ENCODE data around the gene FASLG. TPM values are rescaled to one million over a fixed set of nuclear protein-coding genes. Genes with fewer than 3 reads are reported as not detected.

FASLG gene
- total and polyA plus RNA-seq, 10 of the 15 experiments (the other 5 are each of a cell fraction or from before 2014, with no cell fraction given) = 0.05 to 4.0 (median 0.09) TPM; not detected in 2

DNA sequence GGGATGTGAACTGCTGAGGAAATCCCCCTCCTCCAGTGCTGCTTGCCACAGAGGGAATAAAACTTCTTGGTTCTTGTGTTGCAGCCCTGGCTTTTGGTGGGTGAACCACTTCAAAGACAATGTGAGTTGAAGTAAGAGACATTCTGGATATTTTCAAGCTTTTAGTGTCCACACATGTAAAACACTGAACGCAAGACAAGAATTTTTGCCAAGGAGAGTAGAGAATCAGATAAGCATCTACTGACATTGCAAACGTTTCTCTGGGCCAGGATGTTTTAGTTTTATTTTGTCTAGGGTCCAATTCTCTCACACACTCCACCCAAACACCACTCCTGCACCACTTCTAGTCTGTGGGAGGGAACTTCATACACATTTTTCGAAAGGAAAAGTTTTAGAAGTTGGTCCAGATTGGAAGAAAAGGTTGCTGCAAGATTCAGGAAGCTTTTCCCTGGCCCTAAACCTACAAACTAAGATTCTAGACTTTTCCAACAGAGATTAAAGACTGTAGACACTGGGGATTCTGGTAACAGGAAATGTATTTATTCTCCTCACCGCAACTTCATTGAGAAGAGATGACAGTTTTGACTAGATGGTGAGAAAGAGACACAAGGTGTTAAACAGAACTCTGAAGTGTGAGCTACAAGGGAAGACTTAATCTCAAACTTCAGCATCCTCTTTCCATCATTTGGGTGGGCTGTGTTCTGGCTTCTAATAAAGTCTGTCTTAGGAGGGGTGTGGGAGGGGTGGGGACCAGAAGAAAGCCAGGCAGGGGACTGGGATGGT, 16.1 kb downstream of the FASLG start:
- intact Hi-C loops (cut with micrococcal nuclease; ENCODE audit: unreplicated experiment) = no loop called here
- Histone ChIP-seq H3K9me3 (replicated peaks; ENCODE audit: control insufficient read depth, insufficient read depth, low read length) (no peaks in the 10 kb centered on the region), H3K36me3 (ENCODE audit: control insufficient read depth in 2 of 2, insufficient read depth in 2 of 2, low read length in 1 of 2) (no peaks in the 10 kb centered on the region), H3K4me2 (ENCODE audit: control insufficient read depth, insufficient read depth) (no peak overlapping the region), H4K20me1 (ENCODE audit: control insufficient read depth, insufficient read depth) (no peaks in the 10 kb centered on the region), H3K4me3 (no peak overlapping the region), H3K27me3 (replicated peaks in 1 of 2; ENCODE audit: control insufficient read depth in 2 of 2, insufficient read depth in 2 of 2, low read length in 1 of 2) (peaks cover 2 to 6% of the 10 kb centered on the region in 2 experiments; a peak in 2 of 4 replicates), H2AFZ (ENCODE audit: control insufficient read depth, low read depth, low read length) (no peak overlapping the region), H3K4me1 (ENCODE audit: control insufficient read depth, insufficient read depth, low read length) (peaks cover 6% of the 10 kb centered on the region; the same call in 1 of the 2 replicates), H3K27ac (ENCODE audit: control insufficient read depth, insufficient read depth) (no peak overlapping the region), H3K79me2 (ENCODE audit: control insufficient read depth, insufficient read depth, low read length) (no peaks in the 10 kb centered on the region), H3K9ac (ENCODE audit: control insufficient read depth, insufficient read depth, low read length) (no peak overlapping the region)
- no TSS peak for BruUV-seq (replicated peaks)
- CTCF ChIA-PET = no interaction called here
- FAIRE-seq = no peak
- TF ChIP-seq IKZF1 (conservative IDR thresholded peaks at IDR 0.05) = 0 out of 2 replicates have a peak, but pooled peaks have one; percentile 6
- TF ChIP-seq ZNF384 (IDR thresholded peaks at IDR 0.05; ENCODE audit: borderline replicate concordance, low read depth, low read length) = no peak
- TF ChIP-seq IKZF2 (IDR thresholded peaks at IDR 0.05) = peak in 1 of 2 experiments; percentile 15; a peak in 2 of 4 replicates
- peak; percentile 57; the same call in 1 of the 2 replicates for TF ChIP-seq MYB (IDR thresholded peaks at IDR 0.05; ENCODE audit: borderline replicate concordance, low read depth, low read length)
- peak in 1 of 2 experiments; percentile 58; a peak in 1 of 4 replicates for TF ChIP-seq EP300 (IDR thresholded peaks at IDR 0.05; ENCODE audit: borderline replicate concordance in 1 of 2, control insufficient read depth in 1 of 2, low read depth in 2 of 2, low read length in 2 of 2)
- TF ChIP-seq, protein P1, sequence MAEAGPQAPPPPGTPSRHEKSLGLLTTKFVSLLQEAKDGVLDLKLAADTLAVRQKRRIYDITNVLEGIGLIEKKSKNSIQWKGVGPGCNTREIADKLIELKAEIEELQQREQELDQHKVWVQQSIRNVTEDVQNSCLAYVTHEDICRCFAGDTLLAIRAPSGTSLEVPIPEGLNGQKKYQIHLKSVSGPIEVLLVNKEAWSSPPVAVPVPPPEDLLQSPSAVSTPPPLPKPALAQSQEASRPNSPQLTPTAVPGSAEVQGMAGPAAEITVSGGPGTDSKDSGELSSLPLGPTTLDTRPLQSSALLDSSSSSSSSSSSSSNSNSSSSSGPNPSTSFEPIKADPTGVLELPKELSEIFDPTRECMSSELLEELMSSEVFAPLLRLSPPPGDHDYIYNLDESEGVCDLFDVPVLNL (IDR thresholded peaks at IDR 0.05; ENCODE audit: low read depth, low read length) = no peak
- SMC1A ChIA-PET (ENCODE audit: uncharacterized antibody, unreplicated experiment) = interaction anchor here (1.3 kb wide), 1 partner anchor 11 kb away, joined by 7 read pairs; no protein-coding TSS in a partner anchor
- WGBS (ENCODE audit: insufficient coverage, insufficient replicate concordance, low lambda C conversion rate, missing lambda C conversion rate) = 25% methylated on average over 4 of the region's 4 CpGs
- RAD21 ChIA-PET (ENCODE audit: unreplicated experiment) = interaction anchor here (0.6 kb wide), 1 partner anchor 317 kb away, joined by 3 read pairs; no protein-coding TSS in a partner anchor
- in situ Hi-C loops (cut with MboI) = no loop called here
- ATAC-seq = peak; percentile 46
- DNase-seq (ENCODE audit: low read depth, low spot score) = no peak
- POLR2A ChIA-PET = no interaction called here

Data from GM12878 (cell line).